T-helper 2 cell (primary cell): Measurements from ENCODE around the gene FBXL19.
A peak's percentile ranks its signal among the peaks of the same experiment; 100 is the strongest.

Source experiments
- DNase-seq, 5 experiments: peaks; one replicate each; pipeline versions ENCODE4 v3.0.0 to v3.0.0-alpha.2; 2012 to 2022

Gene FBXL19

DNA sequence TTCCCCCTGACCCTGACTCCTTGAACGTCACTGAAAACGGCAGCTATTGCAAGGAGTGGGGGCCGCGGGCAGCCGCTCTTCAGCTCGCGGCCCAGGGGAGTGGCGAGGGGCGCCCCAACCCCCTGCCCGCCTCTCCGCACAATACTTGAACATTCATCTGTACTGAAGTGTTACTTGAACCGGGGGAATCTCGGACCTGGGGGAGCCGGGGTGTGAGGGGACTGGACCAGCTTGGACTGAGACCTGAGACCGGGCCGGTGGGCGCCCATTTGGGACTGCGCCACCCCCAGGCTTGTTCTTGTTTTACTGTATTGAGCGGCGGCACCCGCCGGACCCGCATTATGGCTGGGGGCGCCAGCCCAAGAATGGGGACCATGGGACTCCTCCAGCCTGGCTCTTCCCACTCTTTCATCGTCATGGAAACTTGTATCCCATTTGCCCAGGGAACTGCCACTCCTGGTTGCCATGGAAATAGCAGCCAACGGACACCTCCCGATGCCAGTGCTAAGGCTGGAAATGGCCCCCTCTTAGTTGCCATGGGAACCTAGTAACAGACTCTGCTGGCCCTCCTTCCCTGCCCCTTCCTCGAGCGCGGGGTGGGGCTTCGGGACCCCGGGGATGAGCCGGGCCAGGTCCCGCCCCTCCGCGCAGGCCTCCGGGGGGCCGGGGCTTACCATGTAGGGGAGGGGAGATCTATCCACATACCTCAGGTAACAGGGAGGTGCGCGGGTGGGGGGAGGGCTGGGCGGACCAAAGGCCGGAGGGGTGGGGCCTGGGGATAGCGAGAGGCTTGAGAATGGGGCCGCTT, 24.7 kb downstream of the FBXL19 start:
- DNase-seq, result peak in 1 of 5 experiments; percentile 18

DNA sequence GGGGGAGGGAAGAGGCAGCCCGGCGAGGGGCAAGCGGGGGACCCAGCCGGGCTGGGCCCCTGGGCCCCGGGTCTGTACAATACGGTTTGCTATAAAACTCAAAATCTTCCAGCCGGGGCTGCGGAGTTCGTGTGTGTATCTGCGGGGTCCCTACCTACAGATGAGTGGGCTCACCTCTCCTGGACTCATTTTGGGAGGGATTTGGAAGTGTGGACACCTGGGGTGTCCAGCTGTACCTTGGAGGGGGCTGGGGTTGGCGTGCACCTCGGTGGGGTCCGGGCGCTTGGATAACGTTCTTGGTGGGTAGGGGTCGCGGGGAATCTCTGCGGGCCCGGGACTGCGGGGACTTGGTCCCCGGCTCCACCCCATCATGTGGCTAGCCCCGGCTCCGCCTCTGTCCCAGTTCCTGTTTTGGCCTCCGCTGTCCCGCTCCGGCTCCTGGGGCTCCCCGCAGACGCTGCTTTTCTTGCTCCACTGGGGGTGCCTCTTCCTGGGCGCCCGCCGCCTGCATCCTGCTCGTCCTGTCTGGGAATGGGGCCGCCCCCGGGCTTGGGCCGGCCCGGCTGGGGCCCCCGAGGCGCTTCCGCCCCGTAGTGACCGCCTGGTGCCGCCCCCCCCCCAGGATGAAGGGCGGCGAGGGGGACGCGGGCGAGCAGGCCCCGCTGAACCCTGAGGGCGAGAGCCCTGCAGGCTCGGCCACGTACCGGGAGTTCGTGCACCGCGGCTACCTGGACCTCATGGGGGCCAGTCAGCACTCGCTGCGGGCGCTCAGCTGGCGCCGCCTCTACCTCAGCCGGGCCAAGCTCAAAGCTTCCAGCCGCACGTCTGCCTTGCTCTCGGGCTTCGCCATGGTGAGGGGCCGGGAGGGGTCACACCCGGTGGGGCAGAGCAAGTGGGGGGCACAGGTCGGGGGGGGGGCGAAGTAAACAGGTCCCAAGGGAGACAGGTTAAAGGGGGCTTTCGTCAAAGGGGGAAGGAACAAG, 25.6 kb downstream of the FBXL19 start, which contains the start of gene ORAI3:
Gene ORAI3 (plus strand): TSS at position 402 of the 983 bp plus-strand sequence. CDS start 222 bp downstream, at position 624.
- peak in 2 of 5 experiments; percentile 29 to 59 for DNase-seq

DNA sequence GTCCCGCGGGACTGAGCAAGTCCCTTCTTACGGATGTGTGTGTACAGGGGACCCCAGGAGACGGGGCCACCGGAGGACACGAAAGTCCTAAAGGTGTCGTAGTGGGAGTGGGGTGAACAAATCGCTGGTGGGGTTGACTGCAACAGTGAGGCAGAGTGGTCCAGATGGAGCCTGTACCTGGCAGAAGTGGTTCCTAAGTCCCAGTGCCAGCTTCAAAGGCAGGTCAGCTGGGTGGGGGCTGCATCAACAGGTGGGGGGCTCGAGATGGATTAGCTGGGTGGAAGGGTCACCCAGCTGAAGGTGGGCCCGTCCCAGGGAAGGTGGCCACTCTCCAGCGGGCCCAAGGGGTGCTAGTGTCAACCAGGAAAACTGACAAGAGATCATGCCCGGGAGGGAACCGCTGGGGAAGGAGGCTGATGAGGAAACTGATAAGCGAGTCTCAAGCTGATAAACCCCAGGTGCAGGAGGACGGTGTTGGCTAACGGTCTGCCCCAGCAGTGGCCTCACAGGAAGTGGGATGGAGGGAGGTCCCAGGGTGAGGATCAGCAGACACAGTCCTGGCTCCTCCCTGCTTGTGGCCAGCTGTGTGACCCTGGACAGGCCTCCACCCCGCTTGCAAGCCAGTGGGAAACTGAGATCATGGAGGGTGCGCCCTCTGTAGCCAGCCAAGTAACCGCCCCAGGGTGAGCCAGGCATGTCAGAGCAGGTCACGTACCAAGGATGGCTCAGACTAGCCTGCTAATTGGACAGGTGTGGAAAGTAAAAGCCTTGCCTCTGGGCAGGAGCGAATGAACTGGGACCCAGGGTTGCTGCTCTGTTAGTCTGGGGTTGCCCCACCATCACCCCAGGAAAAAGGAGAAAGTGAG, 26.5 kb downstream of the FBXL19 start:
- peak in 1 of 5 experiments; percentile 75 for DNase-seq

DNA sequence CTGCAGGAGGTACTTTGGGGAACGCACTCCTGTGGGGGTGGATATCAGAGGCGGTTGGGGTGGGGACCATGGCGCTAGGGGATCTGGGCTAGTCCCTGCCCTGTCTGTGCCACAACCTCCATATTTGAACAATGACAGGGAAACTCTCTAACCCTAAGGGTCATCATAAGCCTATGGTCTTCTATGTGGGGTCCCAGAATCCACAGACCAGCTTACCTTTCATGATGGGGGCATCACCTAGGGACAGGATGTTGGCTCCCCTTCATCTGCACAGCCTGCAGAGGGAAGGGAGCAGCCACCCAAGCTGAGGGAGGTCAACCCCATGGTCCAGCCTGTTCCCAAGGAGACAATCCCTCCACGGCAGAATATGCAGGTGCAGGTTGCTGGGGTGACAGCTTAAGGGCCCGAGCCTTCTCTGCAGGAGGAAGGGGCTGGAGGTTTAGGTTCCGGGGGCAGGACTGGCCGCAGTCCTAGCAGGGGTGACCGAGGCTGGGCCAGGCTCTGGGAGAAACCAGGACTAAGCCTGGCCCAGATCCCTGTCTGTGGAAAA, 27.2 kb downstream of the FBXL19 start:
- no peak for DNase-seq

DNA sequence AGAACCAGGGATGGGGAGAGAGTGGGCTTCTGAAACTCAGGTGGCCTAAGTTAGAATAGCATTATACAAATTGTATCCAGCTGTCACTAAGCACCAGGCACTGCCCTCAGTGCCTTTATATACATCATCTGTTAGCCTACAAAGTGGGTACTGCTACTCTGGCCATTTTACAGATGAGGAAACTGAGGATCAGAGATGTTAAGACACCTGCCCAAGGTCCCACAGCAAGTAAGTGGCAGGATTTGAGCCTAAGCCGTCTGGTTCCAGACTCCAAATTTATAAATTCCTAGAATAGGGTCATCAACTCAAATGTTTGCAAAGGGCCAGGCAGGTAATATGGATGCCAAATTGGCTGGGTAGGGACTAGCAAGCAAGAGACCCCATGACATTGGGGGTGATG, 27.8 kb downstream of the FBXL19 start:
- no peak for DNase-seq

DNA sequence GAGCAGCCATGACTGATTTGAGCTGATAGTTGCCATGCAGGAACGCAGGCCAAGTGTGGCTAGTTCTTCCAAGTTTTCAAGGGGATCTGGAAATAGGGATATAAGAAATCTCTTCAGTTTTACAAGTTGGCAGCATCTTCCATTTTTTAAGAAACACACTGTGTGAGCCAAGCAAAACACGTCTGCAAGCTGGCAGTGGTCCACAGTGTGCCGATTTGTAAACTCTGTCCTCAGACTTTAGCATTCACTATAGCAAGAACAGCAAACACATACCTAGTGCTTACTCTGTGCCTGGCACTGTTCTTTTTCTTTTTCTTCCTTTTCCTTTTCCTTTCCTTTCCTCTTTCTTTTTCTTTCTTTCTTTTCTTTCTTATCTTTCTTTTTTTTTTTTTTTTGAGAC, 28.4 kb downstream of the FBXL19 start:
- no peak for DNase-seq

DNA sequence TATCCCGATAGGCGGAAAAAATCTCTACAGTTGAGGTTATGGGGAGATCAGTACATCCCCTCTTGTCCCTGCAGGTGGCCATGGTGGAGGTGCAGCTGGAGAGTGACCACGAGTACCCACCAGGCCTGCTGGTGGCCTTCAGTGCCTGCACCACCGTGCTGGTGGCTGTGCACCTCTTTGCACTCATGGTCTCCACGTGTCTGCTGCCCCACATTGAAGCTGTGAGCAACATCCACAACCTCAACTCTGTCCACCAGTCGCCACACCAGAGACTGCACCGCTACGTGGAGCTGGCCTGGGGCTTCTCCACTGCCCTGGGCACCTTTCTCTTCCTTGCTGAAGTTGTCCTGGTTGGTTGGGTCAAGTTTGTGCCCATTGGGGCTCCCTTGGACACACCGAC, 29.7 kb downstream of the FBXL19 start:
- no peak for DNase-seq

DNA sequence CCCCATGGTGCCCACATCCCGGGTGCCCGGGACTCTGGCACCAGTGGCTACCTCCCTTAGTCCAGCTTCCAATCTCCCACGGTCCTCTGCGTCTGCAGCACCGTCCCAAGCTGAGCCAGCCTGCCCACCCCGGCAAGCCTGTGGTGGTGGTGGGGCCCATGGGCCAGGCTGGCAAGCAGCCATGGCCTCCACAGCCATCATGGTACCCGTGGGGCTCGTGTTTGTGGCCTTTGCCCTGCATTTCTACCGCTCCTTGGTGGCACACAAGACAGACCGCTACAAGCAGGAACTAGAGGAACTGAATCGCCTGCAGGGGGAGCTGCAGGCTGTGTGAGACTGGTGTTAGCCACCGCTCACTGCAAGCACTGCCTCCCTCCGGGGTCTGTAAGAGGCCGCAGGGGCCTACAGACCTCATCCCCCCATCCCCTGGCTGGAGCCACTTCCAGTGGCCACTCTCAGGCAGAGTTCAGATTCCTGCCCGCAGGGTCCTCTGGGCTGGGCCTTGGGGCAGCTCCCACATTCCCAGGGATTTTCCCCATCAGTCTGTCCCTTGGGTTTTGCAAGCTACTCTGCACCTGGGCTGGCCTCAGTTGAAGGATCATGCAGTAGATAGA, 30.2 kb downstream of the FBXL19 start:
- DNase-seq, result peak in 4 of 5 experiments; percentile 36 to 82 (median 43)

DNA sequence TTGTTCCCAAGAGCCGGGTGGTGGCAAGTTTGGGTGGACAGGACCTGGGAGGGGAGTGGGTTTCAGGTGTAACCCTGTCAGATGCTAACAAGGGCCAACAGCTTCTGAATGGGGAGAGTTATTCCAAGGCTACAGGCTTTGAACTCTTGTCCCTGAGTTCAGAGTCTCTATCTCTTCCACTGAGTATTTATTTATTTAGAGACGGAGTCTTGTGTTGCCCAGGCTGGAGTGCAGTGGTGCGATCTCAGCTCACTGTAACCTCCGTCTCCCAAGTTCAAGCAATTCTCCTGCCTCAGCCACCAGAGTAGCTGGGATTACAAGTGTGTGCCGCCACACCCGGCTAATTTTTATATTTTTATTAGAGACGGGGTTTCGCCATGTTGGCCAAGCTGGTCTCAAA, 31.6 kb downstream of the FBXL19 start:
- DNase-seq, result no peak

DNA sequence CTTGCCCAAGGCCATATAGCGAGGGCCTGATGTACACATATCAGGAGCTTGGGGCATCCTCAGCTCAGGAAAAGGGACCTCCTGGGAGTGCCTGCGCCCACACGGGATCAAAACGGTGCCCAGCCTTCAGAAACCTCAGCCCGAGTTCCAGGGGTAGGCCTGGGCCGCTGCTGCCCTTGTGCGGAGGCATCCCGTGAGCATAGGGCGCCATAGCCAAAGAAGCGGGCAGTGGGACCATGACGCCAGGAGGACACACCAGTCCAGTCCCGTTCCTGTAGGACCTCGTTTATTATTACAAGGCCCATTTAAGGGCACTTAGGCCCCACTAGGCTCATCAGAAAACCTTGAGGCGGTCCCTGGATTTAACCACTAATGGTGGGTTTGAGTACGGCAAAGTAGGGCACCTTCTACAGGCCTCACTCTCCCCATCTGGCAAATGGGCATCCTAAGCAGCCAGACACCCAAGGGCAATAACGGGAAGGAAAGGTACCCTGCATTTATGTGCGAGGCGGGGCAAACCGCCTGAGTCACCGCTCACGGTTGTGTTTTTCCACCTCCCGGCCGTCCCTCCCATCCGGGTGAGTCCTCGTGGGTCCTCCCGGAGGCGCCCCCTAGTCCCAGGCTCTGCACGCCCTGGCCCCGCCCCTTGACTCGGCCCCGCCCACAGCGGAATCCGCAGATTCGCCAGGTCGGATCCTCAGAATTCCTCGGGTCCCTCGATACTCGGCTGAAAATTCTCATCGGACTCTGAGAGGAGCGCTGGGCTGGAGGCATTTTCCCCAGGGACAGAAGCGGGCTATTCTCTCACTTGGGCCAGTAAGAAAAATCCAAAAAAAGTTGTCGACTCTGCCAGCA, 33.5 kb downstream of the FBXL19 start:
- peak; percentile 74 to 87 (median 82) for DNase-seq

DNA sequence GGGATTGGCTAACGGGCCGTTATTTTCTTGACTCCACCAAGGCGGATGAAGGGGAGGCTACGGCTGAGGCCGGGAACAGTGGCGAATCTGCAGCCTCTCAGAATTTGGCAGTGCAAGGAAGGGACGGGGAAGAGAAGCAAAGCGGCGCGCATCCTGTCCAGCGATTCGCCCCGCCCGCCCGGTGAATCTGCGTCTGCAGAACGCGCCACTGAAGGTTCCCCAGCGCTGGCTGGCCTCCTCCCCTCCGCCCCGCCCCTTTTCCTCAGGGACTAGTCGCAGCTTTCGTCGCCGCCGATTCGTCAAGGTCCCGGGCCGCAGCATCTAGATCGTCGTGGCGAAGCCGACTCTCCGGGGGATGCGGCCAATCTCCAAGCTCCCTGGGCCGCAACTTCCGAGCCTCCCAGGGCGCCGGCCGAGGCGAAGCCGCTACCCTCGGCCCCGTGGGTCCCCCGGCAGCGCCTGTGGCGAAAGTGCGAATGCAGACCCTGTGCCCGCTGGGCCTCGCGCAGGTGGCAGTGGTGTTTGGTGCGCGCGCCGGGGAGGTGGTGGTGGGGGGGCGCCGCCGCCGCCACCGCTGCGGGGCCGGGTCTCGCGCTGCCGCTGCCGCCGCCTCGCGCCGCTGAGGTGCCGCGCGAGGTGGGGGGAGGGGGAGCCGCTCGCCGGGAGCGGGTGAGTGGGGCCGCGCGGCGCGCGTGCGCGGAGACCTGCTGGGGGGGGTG, 34.2 kb downstream of the FBXL19 start, which contains the start of gene SETD1A:
Gene SETD1A (plus strand): TSS at position 299 of the 719 bp plus-strand sequence. CDS start 978 bp downstream, outside the sequence.
- peak; percentile 91 to 98 (median 95) for DNase-seq

DNA sequence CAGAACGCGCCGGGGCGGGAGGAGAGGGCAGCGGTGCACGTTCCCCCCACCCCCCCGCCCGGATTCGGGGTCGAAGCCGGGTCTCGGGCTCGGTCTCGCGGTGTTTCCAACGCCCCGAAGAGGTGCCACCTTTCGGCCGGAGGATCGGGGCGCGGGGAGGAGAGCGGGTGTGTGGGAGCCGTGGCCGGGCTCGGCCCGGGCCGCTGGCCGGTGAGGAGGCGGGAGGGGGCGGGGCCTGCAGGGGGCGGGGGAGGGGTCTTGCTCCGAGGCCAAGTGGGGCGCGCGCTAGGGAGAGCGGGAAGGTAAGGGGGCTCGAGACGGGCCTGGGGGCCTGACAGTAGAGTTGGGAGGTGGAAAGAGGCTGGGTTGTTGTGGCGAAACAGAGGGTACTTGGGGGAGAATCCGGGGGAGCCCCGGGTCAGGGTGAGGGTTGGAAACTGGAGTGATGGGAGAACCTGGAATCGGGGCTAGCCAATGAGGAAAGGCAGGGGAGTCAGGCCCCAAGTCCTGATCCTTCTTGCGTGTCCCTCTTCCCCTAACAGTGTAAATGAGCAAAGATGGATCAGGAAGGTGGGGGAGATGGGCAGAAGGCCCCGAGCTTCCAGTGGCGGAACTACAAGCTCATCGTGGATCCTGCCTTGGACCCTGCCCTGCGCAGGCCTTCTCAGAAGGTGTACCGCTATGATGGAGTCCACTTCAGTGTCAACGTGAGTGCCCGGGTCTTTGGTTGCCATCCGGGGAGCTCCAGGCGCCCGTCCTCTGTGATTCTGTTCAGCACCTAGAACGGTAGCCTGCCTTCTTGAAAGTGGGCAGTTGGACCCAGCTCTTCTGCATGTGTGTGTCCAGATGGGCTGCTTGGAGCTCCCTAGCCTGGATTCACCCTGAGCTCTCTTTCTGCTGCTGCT, 35.1 kb downstream of the FBXL19 start:
- DNase-seq, result peak in 1 of 5 experiments; percentile 67

DNA sequence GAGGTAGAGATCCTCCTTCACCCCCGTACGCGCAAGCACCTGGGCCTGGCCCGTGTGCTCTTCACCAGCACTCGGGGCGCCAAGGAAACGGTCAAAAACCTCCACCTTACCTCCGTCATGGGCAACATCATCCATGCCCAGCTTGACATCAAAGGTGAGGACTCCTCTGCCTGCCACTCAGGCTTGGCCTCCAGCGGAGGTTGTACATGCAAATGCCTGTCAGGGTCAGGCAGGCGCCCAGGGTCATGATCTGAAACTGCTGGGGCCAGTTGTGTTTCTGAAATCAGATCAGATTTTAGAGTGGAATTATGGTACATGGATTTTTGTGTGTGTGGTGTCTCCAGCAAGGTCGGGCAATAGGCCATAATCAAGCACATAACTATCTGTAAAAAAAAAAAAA, 38.0 kb downstream of the FBXL19 start:
- DNase-seq, result no peak

DNA sequence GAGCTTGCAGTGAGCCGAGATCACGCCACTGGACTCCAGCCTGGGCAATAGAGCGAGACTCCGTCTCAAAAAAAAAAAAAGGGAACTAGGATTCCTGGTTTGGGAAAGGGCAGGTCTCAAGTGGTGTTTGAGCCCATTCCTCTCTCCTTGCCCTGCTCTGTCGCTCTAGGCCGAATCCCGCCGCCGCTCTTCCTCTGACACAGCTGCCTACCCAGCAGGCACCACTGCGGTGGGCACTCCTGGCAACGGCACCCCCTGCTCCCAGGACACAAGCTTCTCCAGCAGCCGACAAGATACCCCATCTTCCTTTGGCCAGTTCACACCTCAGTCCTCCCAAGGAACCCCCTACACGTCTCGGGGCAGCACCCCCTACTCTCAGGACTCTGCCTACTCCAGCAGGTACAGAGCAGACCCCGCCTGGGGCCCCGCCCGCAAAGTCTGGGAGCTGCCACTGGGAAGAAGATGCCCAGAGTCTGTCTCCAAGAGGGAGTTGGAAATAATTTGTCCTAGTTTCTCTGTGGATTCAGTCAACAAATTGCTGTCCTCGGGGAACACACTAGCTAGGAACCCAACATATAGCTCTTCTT, 40.6 kb downstream of the FBXL19 start:
- DNase-seq, result no peak

DNA sequence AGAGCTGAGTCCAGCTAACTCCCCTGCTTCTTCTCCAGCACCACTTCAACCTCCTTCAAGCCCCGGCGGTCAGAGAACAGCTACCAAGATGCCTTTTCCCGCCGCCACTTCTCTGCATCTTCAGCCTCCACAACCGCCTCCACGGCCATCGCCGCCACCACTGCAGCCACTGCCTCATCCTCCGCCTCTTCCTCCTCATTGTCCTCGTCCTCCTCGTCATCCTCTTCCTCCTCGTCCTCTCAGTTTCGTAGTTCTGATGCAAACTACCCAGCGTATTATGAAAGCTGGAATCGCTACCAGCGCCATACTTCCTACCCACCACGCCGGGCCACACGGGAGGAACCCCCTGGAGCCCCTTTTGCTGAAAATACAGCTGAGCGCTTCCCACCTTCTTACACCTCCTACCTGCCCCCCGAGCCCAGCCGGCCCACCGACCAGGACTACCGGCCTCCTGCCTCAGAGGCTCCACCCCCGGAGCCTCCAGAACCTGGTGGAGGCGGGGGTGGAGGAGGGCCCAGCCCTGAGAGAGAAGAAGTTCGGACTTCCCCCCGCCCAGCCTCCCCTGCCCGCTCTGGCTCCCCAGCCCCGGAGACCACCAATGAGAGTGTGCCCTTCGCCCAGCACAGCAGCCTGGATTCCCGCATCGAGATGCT, 41.3 kb downstream of the FBXL19 start:
- no peak for DNase-seq

DNA sequence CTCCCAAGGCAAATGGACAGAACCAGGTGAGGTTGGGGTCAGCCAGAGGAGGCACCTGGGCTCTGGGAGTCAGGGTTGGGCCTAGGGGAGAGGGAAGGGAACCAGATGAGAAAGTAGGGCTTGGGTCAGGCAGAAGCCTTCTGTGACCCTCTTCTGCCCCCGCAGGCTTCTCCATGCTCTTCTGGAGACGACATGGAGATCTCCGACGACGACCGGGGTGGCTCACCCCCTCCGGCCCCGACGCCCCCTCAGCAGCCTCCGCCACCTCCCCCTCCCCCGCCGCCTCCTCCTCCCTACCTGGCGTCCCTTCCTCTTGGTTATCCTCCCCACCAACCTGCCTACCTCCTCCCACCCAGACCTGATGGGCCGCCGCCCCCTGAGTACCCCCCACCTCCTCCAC, 42.1 kb downstream of the FBXL19 start:
- no peak for DNase-seq

DNA sequence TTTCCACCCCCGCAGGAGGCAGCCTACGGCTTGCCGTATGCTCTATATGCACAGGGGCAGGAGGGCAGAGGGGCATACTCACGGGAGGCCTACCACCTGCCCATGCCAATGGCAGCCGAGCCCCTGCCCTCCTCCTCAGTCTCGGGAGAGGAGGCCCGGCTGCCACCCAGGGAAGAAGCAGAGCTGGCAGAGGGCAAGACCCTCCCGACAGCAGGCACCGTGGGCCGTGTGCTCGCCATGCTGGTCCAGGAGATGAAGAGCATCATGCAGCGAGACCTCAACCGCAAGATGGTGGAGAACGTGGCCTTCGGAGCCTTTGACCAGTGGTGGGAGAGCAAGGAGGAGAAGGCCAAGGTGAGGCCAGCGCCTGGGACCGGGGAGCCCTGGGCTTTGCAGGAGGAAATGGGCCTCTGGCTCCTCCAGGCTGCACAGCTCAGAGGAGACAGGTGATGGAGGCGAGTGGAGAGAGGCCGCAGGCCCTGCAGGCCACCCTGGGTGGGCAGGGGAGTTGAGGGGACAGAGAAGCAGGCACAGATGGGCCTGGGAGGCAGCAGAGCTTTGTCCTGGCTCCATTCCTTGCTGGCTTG, 42.8 kb downstream of the FBXL19 start:
- DNase-seq, result no peak
